Pulmonary artery endothelial cell (primary cell): ENCODE measurements around the gene PTOV1. TPM values are rescaled to one million over a fixed set of nuclear protein-coding genes. Genes with fewer than 3 reads are reported as not detected.

Source experiments
- DNase-seq: peaks from one replicate; pipeline ENCODE4 v3.0.0-alpha.2; 2011; ENCODE audit warnings: low read depth, low spot score
- total RNA-seq: library from RNA; depleted of rRNA; stranded (reverse); fragments of >200 nt; gene quantifications from 2 replicates; pipeline ENCODE4 v1.2.3, GENCODE V29; 2014

The PTOV1 gene
- total RNA-seq, 1 donor from 2014 or later: 47.3 TPM

GRCh38 chr19:49843265-49843664 is 7.7 kb upstream of the PTOV1 start:
- no peak for DNase-seq

GRCh38 chr19:49844138-49845095 is 6.5 kb upstream of the PTOV1 start:
- no peak for DNase-seq

- DNase-seq: no peak
Observed at GRCh38 chr19:49845414-49845813, 5.5 kb upstream of the PTOV1 start.

GRCh38 chr19:49846408-49846807 is 4.6 kb upstream of the PTOV1 start:
- DNase-seq: no peak

- no peak for DNase-seq
Observed at GRCh38 chr19:49847731-49848696, 2.9 kb upstream of the PTOV1 start.

GRCh38 chr19:49848938-49849337 is 2.0 kb upstream of the PTOV1 start:
- DNase-seq: no peak

- DNase-seq: no peak
Observed at GRCh38 chr19:49849433-49850220, 1.3 kb upstream of the PTOV1 start.

- no peak for DNase-seq
Observed at GRCh38 chr19:49850221-49850486, 805 bp upstream of the PTOV1 start.

GRCh38 chr19:49851456-49852259 is 699 bp downstream of the PTOV1 start:
- DNase-seq: no peak

GRCh38 chr19:49852631-49853126 is 1.7 kb downstream of the PTOV1 start:
- DNase-seq: no peak

GRCh38 chr19:49853852-49854377 is 3.0 kb downstream of the PTOV1 start:
- no peak for DNase-seq

GRCh38 chr19:49854378-49855263 is 3.7 kb downstream of the PTOV1 start:
- DNase-seq: no peak

GRCh38 chr19:49855277-49855675 is 4.3 kb downstream of the PTOV1 start:
- no peak for DNase-seq

GRCh38 chr19:49855676-49856573 is 5.0 kb downstream of the PTOV1 start:
- no peak for DNase-seq

- no peak for DNase-seq
Observed at GRCh38 chr19:49856574-49857021, 5.6 kb downstream of the PTOV1 start.

- DNase-seq: no peak
Observed at GRCh38 chr19:49857061-49857837, 6.3 kb downstream of the PTOV1 start.

GRCh38 chr19:49857838-49858087 is 6.8 kb downstream of the PTOV1 start:
- no peak for DNase-seq
